CD4-positive, alpha-beta T cell treated with Interleukin-4 for 4 hours (primary cell): ENCODE data around the gene CDH8.
"Not testable (repeated sequence)": the region's sequence is repeated elsewhere in the genome, so short reads cannot be mapped to it uniquely, and the experiment has no call there.

Experiments
- DNase-seq: peaks from one replicate; pipeline ENCODE4 v3.0.0-alpha.2; 2020

CDH8 gene

DNA sequence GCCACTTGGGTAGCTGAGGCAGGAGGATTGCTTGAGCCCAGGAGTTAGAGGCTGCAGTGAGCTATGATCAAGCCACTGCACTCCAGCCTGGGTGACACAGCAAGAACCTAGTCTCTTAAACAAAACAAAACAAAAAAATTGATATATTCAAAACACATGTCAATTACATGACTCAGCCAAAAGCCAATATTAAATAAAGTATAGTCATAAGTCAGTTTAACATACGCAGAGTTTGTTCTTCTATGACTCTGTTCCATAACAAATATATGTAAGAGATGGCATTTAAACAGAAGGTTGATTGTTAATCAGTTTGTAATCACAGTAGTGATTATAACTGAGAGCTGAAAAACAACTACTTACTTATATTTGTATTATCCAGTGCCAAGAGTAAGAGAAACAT, 106.5 kb downstream of the CDH8 start:
- no peak for DNase-seq

DNA sequence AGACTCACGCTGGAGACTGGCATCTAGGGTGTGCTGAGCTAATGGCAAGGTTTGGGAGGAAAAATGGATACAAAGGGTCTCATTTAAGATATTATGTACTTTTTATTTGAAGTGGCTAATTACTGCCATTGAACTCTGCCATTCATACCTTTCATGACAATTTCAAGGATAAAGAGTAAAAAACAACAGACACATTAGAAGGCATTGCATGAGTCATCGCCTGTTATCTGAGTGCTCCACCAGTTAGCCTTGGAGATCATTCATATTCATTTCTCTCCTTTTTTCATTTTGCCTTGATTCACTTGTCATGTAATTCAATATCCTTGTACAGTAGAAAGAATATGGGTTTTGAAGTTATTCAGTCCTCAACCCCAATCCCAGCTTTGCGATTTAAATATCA, 109.5 kb downstream of the CDH8 start:
- no peak for DNase-seq

DNA sequence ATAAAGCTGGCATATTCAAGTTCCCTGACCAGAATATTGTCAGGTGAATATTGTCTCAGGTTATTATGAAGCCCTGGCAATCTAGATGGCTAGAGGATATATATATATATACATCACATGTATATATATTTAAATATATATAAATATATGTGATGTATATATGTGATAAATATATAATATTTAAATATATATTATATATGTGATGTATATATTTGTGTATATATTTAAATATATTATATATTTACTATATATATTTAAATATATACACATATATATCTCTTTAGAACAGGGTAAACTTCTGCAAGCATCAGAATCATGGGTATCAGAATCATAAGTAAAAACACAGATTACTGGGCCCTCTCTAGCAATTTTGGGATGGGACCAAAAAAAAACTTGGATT, 112.6 kb downstream of the CDH8 start:
- no peak for DNase-seq

DNA sequence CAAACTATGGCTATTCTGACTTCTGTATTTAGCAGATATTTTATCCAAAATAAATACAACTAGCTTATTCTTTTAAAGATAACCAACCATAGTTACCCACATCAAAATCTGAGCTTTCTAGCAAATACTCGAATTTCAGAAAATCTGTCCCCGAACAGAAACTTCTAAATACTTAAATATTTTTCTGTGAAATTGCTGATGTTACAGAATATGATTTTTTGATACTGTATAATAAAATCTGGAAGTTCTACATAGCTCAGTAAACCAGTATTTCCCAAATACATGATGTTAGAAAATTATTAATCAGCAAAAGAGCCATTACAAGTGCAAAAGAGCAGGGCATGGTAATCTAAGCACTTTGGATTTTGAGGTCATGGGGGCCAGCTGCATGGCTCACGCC, 114.9 kb downstream of the CDH8 start:
- no peak for DNase-seq

DNA sequence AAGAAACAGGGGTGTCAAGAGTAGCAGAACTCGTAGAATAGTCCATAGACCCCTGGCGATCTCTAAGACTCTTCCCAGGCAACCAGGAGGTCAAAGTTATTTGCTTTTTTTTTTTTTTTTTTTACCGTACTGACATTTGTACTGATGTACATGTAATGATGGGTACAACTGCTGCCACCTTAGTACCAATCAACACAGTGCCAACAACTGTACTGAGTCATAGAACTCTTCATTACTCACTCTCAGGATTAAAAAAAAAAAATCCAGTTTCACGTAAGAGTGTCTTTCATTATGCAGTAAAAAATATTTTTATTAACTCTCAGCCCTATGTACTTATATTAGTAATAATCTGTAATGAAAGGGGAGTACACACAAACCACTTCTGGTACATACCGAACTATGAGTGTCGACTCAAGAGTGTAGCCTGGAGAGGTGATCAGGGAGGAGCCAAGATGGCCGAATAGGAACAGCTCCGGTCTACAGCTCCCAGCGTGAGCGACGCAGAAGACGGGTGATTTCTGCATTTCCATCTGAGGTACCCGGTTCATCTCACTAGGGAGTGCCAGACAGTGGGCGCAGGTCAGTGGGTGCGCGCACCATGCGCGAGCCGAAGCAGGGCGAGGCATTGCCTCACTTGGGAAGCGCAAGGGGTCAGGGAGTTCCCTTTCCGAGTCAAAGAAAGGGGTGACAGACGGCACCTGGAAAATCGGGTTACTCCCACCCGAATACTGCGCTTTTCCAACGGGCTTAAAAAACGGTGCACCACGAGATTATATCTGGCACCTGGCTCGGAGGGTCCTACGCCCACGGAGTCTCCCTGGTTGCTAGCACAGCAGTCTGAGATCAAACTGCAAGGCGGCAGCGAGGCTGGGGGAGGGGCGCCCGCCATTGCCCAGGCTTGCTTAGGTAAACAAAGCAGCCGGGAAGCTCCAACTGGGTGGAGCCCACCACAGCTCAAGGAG, 118.1 kb downstream of the CDH8 start:
- not testable (repeated sequence) for DNase-seq

DNA sequence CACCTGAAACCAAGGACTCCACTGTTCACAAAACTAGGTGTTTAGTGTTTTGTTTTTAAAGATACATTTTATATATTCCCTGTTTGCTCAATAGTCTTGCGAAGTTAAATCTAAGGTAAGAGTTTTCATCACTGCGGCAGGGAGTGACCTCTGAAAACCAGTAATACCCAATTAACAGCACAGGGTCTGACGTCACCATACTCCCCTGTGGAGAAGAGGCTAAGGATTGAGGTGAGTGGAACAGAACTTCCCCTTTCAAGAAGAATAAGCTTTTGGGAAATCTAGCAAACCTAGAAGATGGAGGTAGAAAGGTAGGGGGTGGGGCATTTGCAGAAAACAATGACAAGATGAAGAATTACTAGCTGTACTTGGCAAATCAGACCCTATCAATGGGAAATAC, 120.7 kb downstream of the CDH8 start:
- DNase-seq: no peak

DNA sequence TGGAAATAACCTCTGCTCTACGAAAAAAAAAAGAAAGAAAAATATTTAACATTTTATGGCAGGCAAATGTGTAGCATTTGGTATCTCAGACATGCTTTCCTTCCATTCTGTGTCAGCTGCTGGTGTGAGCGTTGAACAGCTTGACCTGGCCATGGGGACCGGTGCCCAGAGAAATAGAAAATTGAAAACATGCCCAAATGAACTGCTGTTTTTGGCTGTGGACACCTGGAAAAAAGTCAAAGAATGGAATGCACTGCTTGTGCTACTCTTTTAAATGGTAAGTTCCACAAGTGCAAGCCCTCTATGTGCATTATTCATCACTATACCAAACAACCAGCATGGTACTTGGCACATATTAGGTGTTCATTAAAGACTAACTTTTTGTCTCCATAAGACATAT, 127.2 kb downstream of the CDH8 start:
- DNase-seq: no peak

DNA sequence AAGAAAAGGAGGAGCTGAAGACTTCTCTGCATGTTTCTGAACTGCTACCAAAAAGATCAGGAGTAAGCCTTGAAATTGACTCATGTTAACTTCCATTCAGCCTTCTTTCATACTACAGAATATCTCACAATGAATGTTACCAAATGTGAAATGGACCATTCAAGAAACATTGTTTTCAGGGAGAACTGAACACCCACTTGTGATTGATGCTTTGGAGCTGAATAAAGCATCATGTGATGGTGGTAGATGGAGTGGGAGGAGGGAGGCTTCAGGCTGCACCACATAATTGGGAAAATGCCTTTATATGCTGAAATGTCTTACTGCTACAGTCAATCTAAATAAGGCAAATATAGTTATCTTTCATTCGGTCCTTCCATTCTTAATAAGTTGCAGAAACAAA, 127.8 kb downstream of the CDH8 start:
- no peak for DNase-seq

DNA sequence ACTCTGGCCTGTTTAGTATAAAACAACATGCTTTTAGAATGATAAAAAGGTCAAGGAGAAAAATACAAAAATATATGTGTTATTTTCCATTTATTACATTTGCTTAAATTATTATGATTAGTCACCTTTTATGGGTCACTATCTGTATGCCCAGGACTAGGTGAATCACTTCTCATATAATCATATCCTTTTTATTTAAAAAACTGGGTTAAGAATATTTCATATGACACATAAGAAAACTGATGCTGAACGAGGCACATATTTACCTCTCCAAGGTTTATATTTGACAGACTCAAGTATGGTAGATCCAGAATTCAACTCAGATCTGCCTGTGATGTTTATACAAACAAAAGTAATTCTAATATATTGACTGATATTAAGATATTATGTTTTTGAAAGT, 134.5 kb downstream of the CDH8 start:
- no peak for DNase-seq

DNA sequence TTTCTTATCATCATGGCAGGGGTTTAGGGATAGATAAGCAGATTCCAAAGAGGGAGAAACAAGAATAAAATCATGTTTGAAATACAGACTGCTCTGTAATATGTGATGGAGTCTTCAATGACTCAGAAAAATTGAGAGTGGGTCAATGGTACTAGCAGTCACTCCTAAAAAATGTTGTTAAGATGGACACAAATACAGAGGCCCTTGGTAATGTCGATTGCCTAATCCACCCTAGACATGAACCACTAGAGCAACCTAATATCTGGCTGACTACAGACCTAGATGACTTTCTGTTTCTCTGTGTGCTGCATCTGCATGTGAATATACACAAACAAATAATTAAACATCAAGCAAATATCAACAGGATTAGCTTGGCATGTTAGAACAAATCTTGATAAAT, 135.8 kb downstream of the CDH8 start:
- DNase-seq: no peak

DNA sequence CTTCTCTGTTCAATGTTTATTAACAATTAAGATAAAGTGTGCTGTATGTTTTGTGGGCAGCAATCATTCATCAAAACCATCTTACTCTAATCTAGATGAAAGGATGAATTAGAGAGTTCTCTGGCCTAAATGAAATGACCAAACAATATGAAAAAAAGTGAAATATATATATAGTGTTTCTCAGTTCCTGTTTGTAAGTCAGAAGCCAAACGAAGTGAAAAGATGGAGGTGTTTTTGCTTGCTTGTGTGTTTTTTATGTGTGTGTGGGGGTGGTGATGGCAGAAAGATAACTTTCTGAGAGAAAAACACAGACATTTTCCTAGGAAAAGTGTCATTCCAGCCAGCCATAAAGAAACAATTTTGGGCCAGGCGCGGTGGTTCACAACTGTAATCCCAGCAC, 138.6 kb downstream of the CDH8 start:
- no peak for DNase-seq

DNA sequence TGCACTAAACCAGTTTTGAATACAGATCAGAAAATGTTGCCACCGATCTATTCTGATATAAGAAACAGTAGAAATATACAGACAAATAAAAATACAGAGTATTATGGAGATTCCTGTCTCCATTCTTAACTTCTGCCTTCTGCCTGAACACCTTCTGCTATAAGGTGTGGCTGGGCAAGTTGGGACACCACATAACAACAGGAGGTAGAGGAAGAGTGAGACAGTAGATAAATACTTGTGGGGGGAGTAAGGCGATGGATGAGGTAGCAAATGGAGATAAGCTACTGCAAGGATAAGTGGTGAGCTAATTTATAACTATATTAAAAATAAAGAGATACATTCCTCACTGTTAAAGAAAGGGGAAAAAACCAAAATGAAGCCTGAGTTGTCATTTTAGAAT, 143.7 kb downstream of the CDH8 start:
- DNase-seq: no peak

DNA sequence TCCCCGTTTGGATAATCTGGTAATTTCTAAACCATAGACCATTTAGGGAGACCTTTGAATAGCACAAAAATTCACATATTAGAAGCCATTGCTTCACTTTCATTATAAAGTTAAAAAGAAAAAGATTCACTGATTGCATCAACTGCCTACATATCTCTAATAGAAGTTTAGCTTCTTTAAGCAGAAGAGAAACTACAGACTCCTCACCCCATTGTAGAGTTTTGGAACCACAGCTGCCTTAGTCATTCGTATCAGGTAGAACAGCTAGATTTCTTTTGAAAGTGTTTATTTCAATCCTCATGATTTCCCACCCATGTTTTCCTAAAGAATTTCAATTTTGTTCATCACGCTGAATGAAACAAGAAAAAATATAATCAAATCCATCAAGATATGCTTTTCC, 144.8 kb downstream of the CDH8 start:
- no peak for DNase-seq

DNA sequence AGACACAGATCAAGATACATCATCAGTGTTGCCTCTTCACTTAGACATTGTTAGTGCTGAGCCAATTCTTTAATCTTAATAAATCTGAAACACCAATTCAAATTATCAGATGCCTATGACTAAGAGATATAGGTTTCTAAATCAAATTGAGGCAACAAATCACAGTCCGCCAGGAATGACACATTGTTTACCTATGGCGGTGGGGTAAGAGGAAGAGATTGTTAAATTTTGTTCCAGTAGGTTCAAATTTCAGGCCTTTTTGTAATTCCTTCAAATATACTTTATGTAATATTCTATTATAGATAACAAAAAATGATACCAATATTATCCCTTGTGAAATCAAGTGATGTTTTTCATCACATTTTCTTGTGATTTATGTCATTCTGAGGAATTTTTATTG, 145.9 kb downstream of the CDH8 start:
- DNase-seq: no peak

DNA sequence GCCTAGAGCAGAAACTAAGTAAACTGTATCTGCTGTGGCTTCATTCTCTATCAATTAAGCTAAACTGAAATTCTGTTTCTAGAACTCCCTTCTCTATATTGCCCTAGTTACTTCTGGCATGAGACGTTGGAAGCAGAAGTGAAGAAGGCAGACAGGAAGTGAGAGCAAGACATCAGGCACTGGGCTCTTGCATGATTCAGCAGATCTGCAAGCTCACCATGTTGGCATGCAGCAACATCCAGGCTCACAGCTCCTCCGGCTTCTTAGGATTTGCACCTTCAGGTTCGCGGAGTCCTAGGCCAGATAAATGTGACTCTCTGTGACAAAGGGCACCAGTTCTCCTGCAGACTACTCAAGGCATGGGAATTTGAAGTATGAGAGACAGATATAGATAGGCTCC, 148.3 kb downstream of the CDH8 start:
- DNase-seq: no peak

DNA sequence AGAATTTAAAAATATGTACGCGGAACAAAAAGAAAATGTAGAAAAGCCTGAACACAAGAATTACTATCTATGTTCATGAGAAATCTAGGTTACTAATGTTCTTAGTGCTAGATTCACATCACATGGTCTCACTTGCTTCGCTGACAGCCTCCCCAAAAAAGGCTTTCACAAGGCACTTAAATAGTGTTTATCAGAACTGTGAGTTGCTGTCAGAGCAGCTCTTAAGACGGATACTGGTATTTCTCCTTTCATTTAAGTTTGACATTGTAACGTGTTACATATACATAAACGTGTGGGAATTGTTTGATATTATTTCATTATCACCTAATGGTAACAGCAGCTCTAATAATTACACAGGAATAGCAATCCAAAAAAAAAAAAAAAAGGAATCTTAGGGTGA, 150.9 kb downstream of the CDH8 start:
- no peak for DNase-seq

DNA sequence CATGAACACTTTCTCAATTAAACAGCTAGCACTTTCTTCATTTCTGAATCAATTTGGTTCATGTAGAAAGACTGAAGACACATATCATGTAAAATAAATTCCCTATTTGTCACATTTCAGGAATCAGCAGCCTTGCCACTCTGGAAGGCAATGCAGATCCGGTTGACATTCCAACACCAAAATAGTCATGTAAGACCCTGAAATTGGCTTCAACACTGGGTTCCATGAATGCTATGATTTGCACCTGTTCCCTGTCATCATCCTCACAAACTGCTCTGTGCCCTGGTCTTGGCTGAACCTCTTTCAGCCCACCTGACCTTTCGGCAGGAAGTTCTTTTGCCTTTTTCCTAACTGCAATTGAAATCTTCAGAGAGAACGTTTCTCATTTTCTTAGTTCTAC, 156.9 kb downstream of the CDH8 start:
- DNase-seq: no peak

DNA sequence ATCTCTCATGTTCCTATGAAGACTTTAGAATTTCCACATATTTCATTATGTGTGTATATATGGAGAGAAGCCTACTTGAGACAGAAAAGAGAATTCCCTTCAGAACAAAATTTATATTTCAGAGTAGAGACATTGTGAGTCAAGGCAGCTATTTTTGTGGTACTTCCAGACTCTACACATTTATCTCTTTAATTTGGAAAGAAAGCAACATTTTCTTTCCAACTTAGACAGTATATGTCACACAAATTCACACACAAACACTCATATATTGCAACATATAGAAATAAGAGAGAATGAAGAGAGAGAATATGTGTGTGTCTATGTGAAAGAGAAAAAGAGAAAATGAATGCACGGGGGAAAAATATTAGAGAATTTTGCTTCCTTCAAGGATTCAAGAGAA, 158.8 kb downstream of the CDH8 start:
- DNase-seq: no peak

DNA sequence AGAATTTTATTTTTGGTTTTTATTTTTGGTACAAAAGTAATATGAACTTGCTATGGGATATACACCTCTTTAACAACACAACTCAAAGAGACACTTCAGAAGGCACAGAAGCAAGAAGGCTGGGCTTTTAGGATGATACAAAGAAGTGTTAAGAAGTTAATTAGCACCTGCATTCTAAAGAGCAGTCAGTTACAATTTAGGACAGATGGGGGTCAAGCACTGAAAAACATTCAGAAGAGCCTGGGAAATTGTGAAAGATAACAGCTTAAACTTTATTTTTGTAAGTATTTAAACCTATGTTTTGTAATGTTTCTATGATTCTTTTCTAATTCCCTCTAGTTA, 163.5 kb downstream of the CDH8 start:
- no peak for DNase-seq

DNA sequence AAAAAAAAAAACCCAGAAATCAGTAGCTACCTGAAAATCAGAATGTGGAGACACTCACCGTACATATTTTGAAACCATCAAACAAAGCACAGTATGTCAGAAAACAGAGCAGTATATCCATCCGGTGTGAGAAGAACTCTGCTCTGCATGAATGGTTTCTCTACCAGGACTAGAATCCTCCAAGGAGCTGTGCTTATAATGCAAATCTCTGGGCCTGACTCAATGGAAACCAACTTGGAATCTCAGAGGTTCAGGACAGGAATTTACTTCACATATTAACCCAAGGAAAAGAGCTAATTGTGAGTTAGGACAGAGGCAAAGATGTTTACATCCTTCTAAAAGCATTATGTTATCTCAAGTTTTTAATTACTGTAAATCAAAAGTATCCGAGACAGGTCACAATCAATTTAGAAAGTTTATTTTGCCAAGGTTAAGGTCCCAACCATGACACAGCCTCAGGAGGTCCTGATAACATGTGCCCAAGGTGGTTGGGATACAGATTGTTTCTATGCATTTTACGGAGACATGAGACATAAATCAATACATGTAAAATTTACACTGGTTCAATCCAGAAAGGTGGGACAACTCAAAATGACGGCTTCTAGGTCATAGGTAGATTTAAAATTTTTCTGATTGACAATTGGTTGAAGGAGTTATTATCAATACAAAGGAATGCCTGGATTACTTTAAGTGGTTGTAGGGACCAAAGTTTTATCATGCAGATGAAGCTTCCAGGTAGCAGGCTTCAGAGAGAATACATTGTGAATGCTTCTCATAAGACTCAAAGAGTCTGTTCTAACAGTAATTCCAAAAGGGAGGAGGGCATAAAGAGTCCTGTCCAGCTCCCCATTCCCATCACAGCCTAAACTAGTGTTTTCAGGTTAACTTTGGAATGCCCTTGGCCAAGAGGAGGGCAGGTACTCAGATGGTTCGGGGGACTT, 164.1 kb downstream of the CDH8 start:
- no peak for DNase-seq

DNA sequence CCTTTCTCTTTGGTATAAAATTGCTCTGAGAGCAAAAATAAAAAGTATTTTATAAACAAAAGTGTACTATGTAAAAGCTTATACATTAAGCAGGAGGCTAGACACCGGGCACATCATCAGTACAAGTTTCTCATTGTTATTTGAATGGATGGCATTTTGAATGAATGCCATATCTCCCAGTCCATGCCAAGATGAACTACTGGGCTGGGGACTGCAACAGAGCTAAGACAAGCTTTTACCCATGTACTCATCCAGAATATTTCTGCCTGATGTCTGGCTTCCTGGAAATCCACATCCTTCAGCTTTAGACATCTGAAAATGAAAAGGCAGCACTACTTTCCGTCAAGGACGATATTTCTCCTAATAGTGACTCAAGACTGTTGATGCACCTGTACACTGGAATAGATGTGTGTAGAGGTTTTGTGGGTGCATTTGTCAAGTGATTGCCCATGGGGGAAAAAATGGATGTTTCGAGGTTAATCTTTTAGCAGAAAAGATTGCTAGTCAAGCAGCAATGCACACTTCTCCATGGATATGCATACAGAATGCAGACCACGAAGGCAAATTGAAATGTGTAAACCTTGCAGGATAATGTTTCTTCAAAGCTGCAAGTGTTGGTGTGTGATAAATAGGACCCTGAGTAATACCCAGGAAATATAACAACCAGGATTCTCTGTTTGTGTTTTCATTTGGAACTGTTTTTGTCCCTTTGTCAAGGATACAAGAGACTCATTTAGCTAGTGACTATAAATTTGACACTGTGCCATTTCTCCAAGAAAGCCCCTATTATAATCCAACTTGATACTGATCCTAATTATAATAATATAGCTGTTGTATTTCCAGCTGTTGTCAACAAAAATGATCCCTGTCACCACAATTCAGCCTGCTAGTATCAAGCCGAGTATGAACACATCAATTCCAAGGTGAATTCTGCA, 173.8 kb downstream of the CDH8 start:
- no peak for DNase-seq

DNA sequence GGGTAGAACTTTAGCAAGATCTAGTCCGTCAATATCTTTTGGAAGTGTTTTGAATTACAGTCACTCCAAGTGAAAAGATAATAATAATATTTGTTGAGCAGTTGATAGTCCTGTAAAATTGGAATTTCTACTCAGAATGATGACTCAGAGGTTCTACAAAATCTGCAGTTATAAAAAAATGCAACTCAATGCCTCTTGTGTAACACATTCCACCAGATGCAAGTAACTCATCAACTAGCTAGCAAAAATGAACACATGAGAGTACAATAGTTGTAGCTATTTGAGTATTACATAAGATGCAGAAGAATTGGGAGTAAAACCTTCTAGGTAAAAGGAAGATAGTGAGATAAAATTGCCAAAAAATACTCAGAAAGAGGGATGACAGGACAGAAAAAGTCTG, 177.2 kb downstream of the CDH8 start:
- no peak for DNase-seq

DNA sequence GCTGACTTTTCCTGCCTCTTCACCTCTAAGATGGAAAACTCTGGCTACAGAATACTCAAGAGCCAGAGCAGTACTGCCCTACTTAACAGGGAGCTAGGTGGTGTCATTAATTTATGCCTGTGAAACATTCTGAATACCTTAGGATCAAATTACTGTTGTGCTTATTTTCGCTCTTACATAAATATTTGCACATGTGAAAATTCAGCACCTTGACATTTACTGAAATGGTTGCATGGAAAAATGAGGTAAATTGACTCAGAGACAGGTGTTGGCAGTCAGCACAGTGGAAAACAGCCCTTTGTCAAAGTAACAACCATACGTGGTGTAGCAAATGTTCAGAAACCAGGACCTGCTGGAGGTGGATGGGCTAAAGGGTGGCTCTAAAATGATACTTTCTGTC, 193.6 kb downstream of the CDH8 start:
- DNase-seq: no peak
